22Rv1 (cell line): Measurements from ENCODE around the gene TBX15.

Experiments used
- H3K27ac ChIP-seq: fragments of 450-650 bp; 2 replicates; pipeline ENCODE4 v1.5.1; 2017
- CTCF ChIP-seq: fragments of 450-650 bp; IDR thresholded peaks from 2 replicates; pipeline ENCODE4 v1.5.1; 2017; ENCODE audit warnings: mild to moderate bottlenecking
- ZFX ChIP-seq: fragments of 450-650 bp; IDR thresholded peaks from 2 replicates; pipeline ENCODE4 v1.6.1; 2017; ENCODE audit warnings: antibody characterized with exemption, borderline replicate concordance

Gene TBX15

GRCh38 chr1:118913818-118914217, 74.3 kb downstream of the TBX15 start:
- TF ChIP-seq ZFX (no peak), CTCF (no peak)
- no peak overlapping the region for H3K27ac ChIP-seq

- H3K27ac ChIP-seq = no peak overlapping the region
- TF ChIP-seq ZFX (no peak), CTCF (no peak)
Measured at GRCh38 chr1:118912574-118912973, 75.6 kb downstream of the TBX15 start.

GRCh38 chr1:118911571-118911970, 76.6 kb downstream of the TBX15 start:
- no peak overlapping the region for H3K27ac ChIP-seq
- TF ChIP-seq ZFX = no peak
- TF ChIP-seq CTCF = no peak

GRCh38 chr1:118907466-118907865, 80.7 kb downstream of the TBX15 start:
- no peak for TF ChIP-seq ZFX
- TF ChIP-seq CTCF = no peak
- no peak overlapping the region for H3K27ac ChIP-seq

- no peak overlapping the region for H3K27ac ChIP-seq
- TF ChIP-seq CTCF = no peak
- no peak for TF ChIP-seq ZFX
Measured at GRCh38 chr1:118905671-118906070, 82.5 kb downstream of the TBX15 start.

- TF ChIP-seq CTCF (no peak), ZFX (no peak)
Measured at GRCh38 chr1:118905196-118905595, 82.9 kb downstream of the TBX15 start.

GRCh38 chr1:118902711-118903191, 85.4 kb downstream of the TBX15 start:
- no peak for TF ChIP-seq CTCF
- TF ChIP-seq ZFX = no peak
- no peak overlapping the region for H3K27ac ChIP-seq

More at GRCh38 chr1:118905196-118905595, 82.9 kb downstream of the TBX15 start:
- H3K27ac ChIP-seq = no peak overlapping the region
